Measurements from ENCODE around the gene IL1A.
A peak's percentile ranks its signal among the peaks of the same experiment; 100 is the strongest.

IL1A gene

GRCh38 chr2:112728029-112728362, 56.3 kb downstream of the IL1A start:
- no peaks in the 10 kb centered on the region for H3K36me3 ChIP-seq (ENCODE audit: low read depth)
- no peak overlapping the region for H3K27ac ChIP-seq (ENCODE audit: poor library complexity, severe bottlenecking)
- DNase-seq (ENCODE audit: low spot score) = no peak
- no peak for ATAC-seq (ENCODE audit: low read depth)
- peaks cover 7% of the 10 kb centered on the region for H3K4me1 ChIP-seq (ENCODE audit: insufficient read depth, poor library complexity, severe bottlenecking)
- no peak overlapping the region for H3K4me3 ChIP-seq (ENCODE audit: severe bottlenecking)
- H3K27me3 ChIP-seq (ENCODE audit: insufficient read depth, poor library complexity, severe bottlenecking) = no peaks in the 10 kb centered on the region
- TF ChIP-seq CTCF (IDR thresholded peaks at IDR 0.05; ENCODE audit: poor library complexity, severe bottlenecking) = no peak
- H3K9me3 ChIP-seq (ENCODE audit: severe bottlenecking) = no peaks in the 10 kb centered on the region

- no peak overlapping the region for H3K4me3 ChIP-seq (ENCODE audit: severe bottlenecking)
- peaks cover 7% of the 10 kb centered on the region for H3K4me1 ChIP-seq (ENCODE audit: insufficient read depth, poor library complexity, severe bottlenecking)
- no peak overlapping the region for H3K27ac ChIP-seq (ENCODE audit: poor library complexity, severe bottlenecking)
- DNase-seq (ENCODE audit: low spot score) (no peak), ATAC-seq (ENCODE audit: low read depth) (no peak)
- H3K9me3 ChIP-seq (ENCODE audit: severe bottlenecking) = no peaks in the 10 kb centered on the region
- H3K36me3 ChIP-seq (ENCODE audit: low read depth) = no peaks in the 10 kb centered on the region
- no peak for TF ChIP-seq CTCF (IDR thresholded peaks at IDR 0.05; ENCODE audit: poor library complexity, severe bottlenecking)
- no peaks in the 10 kb centered on the region for H3K27me3 ChIP-seq (ENCODE audit: insufficient read depth, poor library complexity, severe bottlenecking)
Observed at GRCh38 chr2:112727276-112728028, 56.8 kb downstream of the IL1A start.

- Histone ChIP-seq H3K27ac (ENCODE audit: poor library complexity, severe bottlenecking) (peak overlapping the region; percentile 15), H3K9me3 (ENCODE audit: severe bottlenecking) (no peaks in the 10 kb centered on the region), H3K4me3 (ENCODE audit: severe bottlenecking) (no peak overlapping the region), H3K27me3 (ENCODE audit: insufficient read depth, poor library complexity, severe bottlenecking) (no peaks in the 10 kb centered on the region), H3K36me3 (ENCODE audit: low read depth) (no peaks in the 10 kb centered on the region), H3K4me1 (ENCODE audit: insufficient read depth, poor library complexity, severe bottlenecking) (peaks cover 7% of the 10 kb centered on the region)
- peak; percentile 88 for DNase-seq (ENCODE audit: low spot score)
- peak; percentile 94 for ATAC-seq (ENCODE audit: low read depth)
- TF ChIP-seq CTCF (IDR thresholded peaks at IDR 0.05; ENCODE audit: poor library complexity, severe bottlenecking) = peak; percentile 98
Observed at GRCh38 chr2:112726487-112727190, 57.7 kb downstream of the IL1A start.

- peaks cover 7% of the 10 kb centered on the region for H3K4me1 ChIP-seq (ENCODE audit: insufficient read depth, poor library complexity, severe bottlenecking)
- H3K4me3 ChIP-seq (ENCODE audit: severe bottlenecking) = no peak overlapping the region
- no peaks in the 10 kb centered on the region for H3K36me3 ChIP-seq (ENCODE audit: low read depth)
- DNase-seq (ENCODE audit: low spot score) (no peak), ATAC-seq (ENCODE audit: low read depth) (no peak; the same call in 2 of the 3 replicates)
- no peak for TF ChIP-seq CTCF (IDR thresholded peaks at IDR 0.05; ENCODE audit: poor library complexity, severe bottlenecking)
- H3K27me3 ChIP-seq (ENCODE audit: insufficient read depth, poor library complexity, severe bottlenecking) = no peaks in the 10 kb centered on the region
- no peaks in the 10 kb centered on the region for H3K9me3 ChIP-seq (ENCODE audit: severe bottlenecking)
- peak overlapping the region; percentile 15 for H3K27ac ChIP-seq (ENCODE audit: poor library complexity, severe bottlenecking)
Observed at GRCh38 chr2:112725545-112726457, 58.5 kb downstream of the IL1A start.

Measured in RWPE2 (cell line).